UCSD-AML1 (cell line): Measurements from ENCODE around the gene GNAL.
A peak's percentile ranks its signal among the peaks of the same experiment; 100 is the strongest.
"Not testable (repeated sequence)": the region's sequence is repeated elsewhere in the genome, so short reads cannot be mapped to it uniquely, and the experiment has no call there.

ENCODE experiments used
- DNase-seq: peaks from one replicate; lab custom pipeline; 2025; ENCODE audit not compliant: unreplicated experiment; lab: John Stamatoyannopoulos, UW

GNAL gene

GRCh38 chr18:11901826-11902438 lies 212.9 kb downstream of the GNAL start:
- DNase-seq = no peak

GRCh38 chr18:11902522-11903292 lies 213.6 kb downstream of the GNAL start:
- DNase-seq = no peak

GRCh38 chr18:11905613-11906012 lies 216.5 kb downstream of the GNAL start:
- DNase-seq = no peak

GRCh38 chr18:11906176-11906575 lies 217.1 kb downstream of the GNAL start:
- no peak for DNase-seq

- no peak for DNase-seq
Measured at GRCh38 chr18:11906926-11907874, 218.1 kb downstream of the GNAL start.

GRCh38 chr18:11908182-11909060 lies 219.4 kb downstream of the GNAL start, which contains the start of gene MPPE1:
MPPE1 (minus strand) TSS chr18:11908317; CDS start chr18:11897264, 11,053 bp downstream.
- DNase-seq = peak; percentile 90

- DNase-seq = no peak
Measured at GRCh38 chr18:11909061-11909455, 220.0 kb downstream of the GNAL start.

- DNase-seq = no peak
Measured at GRCh38 chr18:11909591-11910026, 220.5 kb downstream of the GNAL start.

GRCh38 chr18:11916880-11917279 lies 227.8 kb downstream of the GNAL start:
- peak; percentile 24 for DNase-seq

GRCh38 chr18:11919522-11919921 lies 230.5 kb downstream of the GNAL start:
- DNase-seq = not testable (repeated sequence)

GRCh38 chr18:11923450-11923849 lies 234.4 kb downstream of the GNAL start:
- DNase-seq = no peak

GRCh38 chr18:11925800-11926481 lies 236.9 kb downstream of the GNAL start:
- no peak for DNase-seq

- no peak for DNase-seq
Measured at GRCh38 chr18:11927497-11927896, 238.4 kb downstream of the GNAL start.

- no peak for DNase-seq
Measured at GRCh38 chr18:11932393-11932792, 243.3 kb downstream of the GNAL start.
